ENCODE results near the gene CNTN5.

CNTN5 gene

DNA sequence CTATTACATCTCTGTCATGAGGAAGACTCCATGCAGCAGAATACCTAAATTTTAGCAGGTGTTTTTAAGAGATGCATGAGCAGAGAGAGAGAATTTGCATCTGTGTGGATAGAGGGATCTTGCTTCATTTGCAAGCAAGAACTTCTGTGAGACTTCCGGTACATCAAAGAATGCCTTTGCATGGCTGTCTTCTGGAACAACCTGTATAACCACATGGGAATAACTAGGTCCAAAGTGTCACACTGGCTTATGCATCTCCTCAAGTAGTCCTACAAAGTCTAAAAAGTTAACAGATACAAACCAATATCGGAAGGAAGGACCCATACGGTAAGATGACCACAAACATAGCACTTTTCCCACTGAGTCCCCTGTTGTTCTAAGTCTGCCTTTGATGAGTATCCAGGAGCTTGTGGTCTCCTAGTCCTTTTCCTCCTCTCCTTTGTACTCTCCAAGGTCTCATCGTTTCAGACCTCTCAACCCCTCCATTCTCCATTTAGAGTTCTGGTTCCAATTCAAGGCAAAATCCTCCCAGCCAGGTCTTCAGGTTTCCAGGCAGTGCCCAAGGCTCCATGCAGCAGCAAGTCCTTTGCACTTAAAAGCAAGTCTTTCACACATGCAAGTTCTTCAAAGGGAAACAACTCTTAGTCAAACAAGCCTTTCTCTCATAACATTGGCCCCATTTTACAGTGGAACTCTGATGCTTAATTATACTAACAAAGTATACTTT, 1084.7 kb downstream of the CNTN5 start:
- no peak for DNase-seq

GRCh38 chr11:100105982-100106358, 1085.2 kb downstream of the CNTN5 start:
- DNase-seq = no peak

DNA sequence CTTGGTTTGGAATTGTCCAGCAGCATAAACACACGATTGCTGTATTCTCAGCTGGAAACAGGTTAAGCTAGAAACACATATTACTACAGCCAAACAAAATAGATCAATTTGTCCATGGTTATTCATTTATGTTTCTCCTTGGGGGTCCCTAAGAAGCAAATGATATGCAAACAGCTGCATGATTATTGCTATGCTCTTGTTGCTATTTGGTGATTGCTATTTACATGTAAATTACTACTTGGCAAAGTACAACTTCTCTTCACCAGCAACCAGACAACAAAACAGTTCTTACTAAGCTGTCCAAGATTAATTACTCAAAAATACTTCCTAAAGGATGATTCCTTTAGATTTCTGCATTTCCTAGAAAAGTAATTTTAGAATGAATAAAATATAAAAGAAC, 1098.4 kb downstream of the CNTN5 start:
- DNase-seq = no peak

DNA sequence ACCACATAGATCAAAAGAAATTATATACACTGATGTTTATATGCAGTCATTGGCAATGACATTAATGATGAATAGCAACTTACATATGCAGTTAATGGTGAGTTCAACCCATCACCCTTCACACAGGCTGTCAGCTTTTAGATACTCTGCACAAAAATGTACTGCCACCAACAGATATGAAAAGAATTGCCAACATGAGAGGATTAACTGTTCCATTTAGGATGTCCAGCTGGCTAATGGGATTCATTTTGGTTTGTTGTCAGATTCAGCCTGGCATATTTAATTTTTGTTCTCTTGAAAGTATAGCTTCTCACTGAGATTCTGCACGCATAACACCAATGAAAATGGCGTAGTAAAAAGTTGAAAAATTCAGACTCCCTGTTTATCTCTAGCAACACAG, 1112.4 kb downstream of the CNTN5 start:
- DNase-seq = no peak

DNA sequence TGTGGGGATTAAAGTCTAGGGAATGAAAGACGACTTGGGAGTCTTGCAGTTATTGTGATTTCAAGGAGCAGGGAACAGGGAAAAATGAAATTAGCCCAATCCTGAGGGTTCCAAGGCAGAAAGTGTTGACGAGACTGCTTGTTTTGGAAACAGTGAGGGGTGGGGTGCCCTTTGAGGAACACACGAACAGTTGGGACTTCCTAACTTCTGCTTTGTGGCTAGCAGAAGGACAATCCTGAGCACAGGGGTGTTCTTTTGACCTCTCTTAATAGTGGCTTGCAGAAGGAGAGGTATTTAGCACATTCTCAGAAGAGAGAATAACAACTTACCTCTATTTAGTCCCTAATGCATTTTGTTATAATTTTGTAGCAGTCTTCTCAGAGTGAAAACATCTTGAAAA, 1120.5 kb downstream of the CNTN5 start:
- no peak for DNase-seq

- DNase-seq = peak; percentile 20
Measured at GRCh38 chr11:100151944-100152343, 1131.2 kb downstream of the CNTN5 start.

GRCh38 chr11:100152766-100153165, 1132.0 kb downstream of the CNTN5 start:
- DNase-seq = peak; percentile 4

DNA sequence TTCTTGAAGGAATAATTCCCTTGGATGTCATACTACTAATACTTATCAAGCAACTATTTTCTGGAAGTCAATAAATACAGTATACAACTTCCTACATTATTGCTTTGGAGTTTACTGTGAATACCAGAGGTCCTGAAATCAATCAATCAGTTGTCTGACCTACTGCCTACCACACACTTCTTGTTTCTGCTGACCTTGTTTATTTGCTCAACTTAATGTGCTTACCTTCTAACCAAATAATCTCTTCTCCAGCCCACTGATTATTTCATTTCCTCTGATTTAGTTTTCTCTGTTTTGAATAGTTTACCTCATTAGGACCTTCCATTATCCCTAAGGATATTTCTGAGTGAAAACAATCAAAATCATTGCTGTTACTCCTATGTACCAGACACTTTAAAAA, 1142.7 kb downstream of the CNTN5 start:
- no peak for DNase-seq

- DNase-seq = no peak
Measured at GRCh38 chr11:100174881-100175280, 1154.1 kb downstream of the CNTN5 start.

DNA sequence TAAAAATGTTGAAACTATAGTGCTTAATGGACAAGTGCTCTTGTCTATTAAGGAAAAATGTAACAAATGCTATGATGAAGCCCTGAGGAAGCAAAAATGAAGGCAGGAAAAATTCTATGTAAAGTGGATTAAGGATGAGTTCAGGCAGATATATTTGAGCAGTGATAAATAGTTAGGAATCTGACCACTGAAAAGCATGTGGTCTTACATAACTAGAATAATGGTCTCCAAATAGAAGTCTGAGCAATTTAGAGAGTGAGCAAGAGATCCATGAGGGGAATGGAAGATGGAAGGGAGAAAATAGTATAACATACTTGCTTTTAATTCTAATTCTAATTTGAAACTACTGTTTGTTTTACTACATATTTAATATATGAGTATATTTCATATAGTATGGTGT, 1155.7 kb downstream of the CNTN5 start:
- DNase-seq = no peak

DNA sequence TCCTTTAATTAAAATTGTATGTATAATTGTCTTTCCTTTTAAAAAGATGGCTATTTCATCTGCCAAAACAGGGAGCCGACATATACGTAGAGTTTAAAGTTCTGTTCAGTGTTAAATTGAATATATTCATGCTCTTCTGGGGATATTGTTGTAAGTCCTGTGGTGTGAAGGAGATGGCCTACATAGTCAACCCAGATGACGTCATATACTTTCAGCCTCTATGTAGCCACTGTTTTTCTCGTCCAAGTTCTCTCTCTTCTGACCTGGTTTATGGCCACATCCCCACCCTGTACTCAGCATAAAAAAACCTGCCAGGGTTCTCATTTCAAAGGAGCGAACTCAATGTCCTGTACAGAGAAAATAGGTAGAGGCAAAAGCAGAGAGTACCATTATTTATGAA, 1156.9 kb downstream of the CNTN5 start:
- no peak for DNase-seq

DNA sequence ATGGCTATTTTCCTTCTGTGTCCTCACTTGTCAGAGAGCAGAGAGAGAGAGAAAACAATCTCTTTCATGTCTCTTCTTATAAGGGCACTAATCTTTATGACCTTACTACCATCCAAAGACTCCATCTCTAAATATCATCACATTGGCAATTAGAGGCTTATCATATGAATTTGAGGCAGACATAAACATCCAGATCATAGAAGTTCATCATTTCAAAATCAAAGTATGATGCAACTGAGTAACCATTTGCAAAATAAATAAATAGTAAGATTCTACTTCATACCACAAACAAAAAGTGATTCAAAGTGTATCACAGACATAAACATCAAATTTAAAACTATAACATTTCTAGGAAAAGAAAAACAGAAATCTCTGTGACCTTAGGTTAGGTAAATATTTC, 1161.6 kb downstream of the CNTN5 start:
- DNase-seq = no peak

DNA sequence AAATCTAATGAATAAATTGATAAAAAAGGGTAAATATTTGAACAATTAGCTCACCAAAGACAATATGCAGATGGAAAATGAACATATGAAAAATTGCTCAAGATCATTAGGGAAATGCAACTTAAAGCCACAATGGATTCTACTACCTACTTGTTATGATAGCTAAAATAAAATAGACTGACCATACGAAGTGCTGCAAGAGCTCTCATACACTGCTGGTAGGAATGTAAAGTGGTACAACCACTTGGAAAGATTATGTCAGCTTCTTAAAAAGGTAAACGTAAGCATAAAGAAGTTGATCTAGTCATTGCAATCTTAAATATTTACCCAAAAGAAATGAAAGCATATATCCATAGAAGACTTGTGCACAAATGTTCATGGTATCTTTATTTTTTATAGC, 1162.2 kb downstream of the CNTN5 start:
- DNase-seq = no peak

DNA sequence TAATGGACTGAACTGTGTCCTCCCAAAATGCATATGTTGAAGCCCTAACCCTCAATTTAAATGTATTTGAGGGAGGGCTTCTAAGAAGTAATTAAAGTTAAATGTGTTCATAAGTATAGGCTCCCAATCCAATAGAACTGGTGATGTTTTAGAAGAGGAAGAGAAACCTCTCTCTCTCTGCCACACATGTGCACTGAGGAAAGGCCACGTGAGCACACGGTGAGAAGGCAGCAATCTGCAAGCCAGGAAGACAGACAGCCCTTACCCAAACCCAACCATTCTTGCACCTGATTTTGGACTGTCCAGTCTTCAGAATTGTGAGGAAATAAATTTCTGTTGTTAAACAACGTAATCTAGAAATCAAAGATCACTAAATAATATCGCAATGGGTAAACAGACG, 1164.8 kb downstream of the CNTN5 start:
- no peak for DNase-seq

- no peak for DNase-seq
Measured at GRCh38 chr11:100188137-100188783, 1167.5 kb downstream of the CNTN5 start.

DNA sequence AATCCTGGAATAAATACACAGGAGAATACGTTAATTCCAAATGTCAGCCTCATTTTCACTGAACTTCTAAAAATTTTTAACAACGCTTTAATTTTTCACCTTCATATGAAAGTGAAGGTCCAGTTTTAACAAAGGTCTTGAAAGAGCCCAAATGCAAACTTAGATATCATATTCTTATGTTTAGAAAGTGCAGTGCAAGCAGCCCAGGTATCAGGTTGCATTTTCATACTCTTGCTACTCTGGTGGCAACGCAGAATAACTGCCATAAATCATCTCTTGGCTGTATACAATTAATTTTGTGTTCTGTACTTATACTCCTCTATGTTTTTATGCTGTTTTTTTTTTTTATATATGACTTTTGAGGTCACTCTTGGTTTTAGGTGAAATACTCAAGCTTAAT, 1169.6 kb downstream of the CNTN5 start:
- DNase-seq = no peak

- DNase-seq = no peak
Measured at GRCh38 chr11:100192181-100192580, 1171.4 kb downstream of the CNTN5 start.

GRCh38 chr11:100203789-100204188, 1183.0 kb downstream of the CNTN5 start:
- DNase-seq = no peak

DNA sequence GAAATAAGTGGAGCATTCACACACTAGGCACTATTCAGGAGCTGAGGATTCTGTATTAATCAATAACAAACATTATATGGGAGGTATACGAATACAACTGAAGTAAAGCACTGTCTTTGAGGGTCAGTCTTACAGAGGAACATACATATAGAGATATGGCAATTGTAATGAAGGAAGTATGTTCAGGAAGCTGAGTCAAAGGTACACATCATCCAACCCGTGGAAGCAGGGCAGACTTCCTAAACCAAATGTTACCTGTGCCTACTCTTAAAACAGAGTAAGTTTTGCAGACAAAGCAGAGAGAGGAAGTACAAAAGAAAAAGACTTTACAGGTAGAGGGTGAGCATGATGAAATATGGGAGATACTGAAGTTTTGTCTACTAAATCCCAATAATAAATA, 1185.2 kb downstream of the CNTN5 start:
- DNase-seq = no peak

DNA sequence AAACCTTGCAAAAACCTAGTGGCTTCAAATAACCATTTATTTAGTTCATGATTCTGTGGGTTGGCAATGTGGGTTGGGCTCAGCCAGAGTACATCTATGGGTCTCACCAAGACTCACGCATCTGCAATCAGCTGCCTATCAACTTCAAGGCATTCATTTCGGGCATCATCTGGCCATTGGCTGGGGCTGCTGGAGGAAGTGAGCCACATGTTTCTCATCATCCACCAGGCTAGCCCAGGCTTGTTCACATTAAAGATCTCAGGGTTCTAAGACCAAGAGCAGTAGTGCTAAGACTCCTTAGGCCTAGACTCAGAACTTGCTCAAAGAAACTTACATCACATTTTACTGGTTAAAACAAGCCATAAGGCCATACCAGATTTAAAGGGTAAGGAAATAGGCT, 1187.5 kb downstream of the CNTN5 start:
- DNase-seq = no peak

- DNase-seq = no peak
Measured at GRCh38 chr11:100214791-100215190, 1194.0 kb downstream of the CNTN5 start.

- DNase-seq = no peak
Measured at GRCh38 chr11:100220801-100221200, 1200.1 kb downstream of the CNTN5 start.

- no peak for DNase-seq
Measured at GRCh38 chr11:100221791-100222190, 1201.0 kb downstream of the CNTN5 start.

DNA sequence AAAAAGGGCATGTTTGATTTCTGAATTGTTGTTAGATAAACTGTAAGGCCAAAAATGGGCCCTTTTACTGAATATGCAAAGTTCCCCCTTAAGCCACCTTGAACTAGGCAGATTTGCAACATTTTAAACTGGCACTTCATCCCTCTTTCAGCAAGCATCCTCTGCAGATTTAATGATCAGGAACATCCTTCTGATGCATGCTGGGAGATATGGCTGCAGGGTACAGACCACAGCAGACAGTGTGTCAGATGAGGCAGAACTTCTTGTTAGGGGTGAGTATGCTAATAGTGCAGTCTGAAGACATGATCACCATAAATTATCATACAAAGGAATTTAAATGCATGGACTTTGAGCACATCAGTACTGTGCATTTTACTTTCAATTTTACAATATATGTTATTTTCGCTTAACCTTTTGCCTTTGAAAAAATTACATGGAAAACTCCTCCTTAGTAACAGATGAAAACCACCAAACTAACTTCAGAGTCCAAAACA, 1203.8 kb downstream of the CNTN5 start:
- DNase-seq = no peak

- DNase-seq = no peak
Measured at GRCh38 chr11:100229086-100229485, 1208.3 kb downstream of the CNTN5 start.
